H9 (cell line): Measurements from ENCODE around the gene IWS1. TPM values are rescaled to one million over a fixed set of nuclear protein-coding genes. Genes with fewer than 3 reads are reported as not detected.

Source experiments
- DNase-seq: peaks from one replicate; pipeline ENCODE4 v3.0.0-alpha.2; 2017
- H2AFZ ChIP-seq: one replicate; pipeline ENCODE4 v1.6.1; 2013; ENCODE audit warnings: mild to moderate bottlenecking, low read length, control low read depth, moderate library complexity
- H2AK5ac ChIP-seq: 2 replicates; pipeline ENCODE4 v1.6.1; 2013; ENCODE audit warnings: low read length, control low read depth, mixed read lengths; ENCODE audit not compliant: insufficient read length
- H2BK120ac ChIP-seq: one replicate; pipeline ENCODE4 v1.6.1; 2013; ENCODE audit warnings: low read depth, mild to moderate bottlenecking, low read length, control low read depth, inconsistent platforms; ENCODE audit not compliant: poor library complexity, severe bottlenecking
- H2BK12ac ChIP-seq: 2 replicates; pipeline ENCODE4 v1.6.1; 2013; ENCODE audit warnings: low read length, control low read depth, mixed read lengths, low read depth; ENCODE audit not compliant: insufficient read length
- H2BK15ac ChIP-seq: 2 replicates; pipeline ENCODE4 v1.6.1; 2013; ENCODE audit warnings: low read depth, low read length, control low read depth
- H2BK20ac ChIP-seq: one replicate; pipeline ENCODE4 v1.6.1; 2013; ENCODE audit warnings: low read depth, mild to moderate bottlenecking, low read length, control low read depth, inconsistent platforms; ENCODE audit not compliant: poor library complexity, severe bottlenecking
- H2BK5ac ChIP-seq: 2 replicates; pipeline ENCODE4 v1.6.1; 2013; ENCODE audit warnings: low read length, control low read depth, mixed read lengths; ENCODE audit not compliant: insufficient read length
- H3K14ac ChIP-seq: 2 replicates; pipeline ENCODE4 v1.6.1; 2013; ENCODE audit warnings: low read length, control low read depth; ENCODE audit not compliant: insufficient read depth
- H3K18ac ChIP-seq: 2 replicates; pipeline ENCODE4 v1.6.1; 2013; ENCODE audit warnings: low read depth, mild to moderate bottlenecking, mixed read lengths, low read length, control low read depth; ENCODE audit not compliant: insufficient read length
- H3K23ac ChIP-seq: 2 replicates; pipeline ENCODE4 v1.6.1; 2013; ENCODE audit warnings: low read length, control low read depth, mixed read lengths, low read depth; ENCODE audit not compliant: insufficient read length
- H3K23me2 ChIP-seq: 2 replicates; pipeline ENCODE4 v1.6.1; 2013; ENCODE audit warnings: low read depth, mild to moderate bottlenecking, mixed read lengths, low read length, control low read depth; ENCODE audit not compliant: insufficient read length, poor library complexity, severe bottlenecking
- H3K27ac ChIP-seq: 2 replicates; pipeline ENCODE4 v1.5.1; 2013; ENCODE audit warnings: low read length, control low read depth, mixed read lengths, low read depth; ENCODE audit not compliant: insufficient read length
- H3K27me3 ChIP-seq: 2 replicates; pipeline ENCODE4 v1.6.1; 2013; ENCODE audit warnings: low read length, control low read depth, inconsistent platforms; ENCODE audit not compliant: insufficient read depth
- H3K4ac ChIP-seq: 2 replicates; pipeline ENCODE4 v1.6.1; 2013; ENCODE audit warnings: low read depth, mild to moderate bottlenecking, control low read depth, inconsistent platforms, low read length, moderate library complexity
- H3K4me1 ChIP-seq: 2 replicates; pipeline ENCODE4 v1.6.1; 2013; ENCODE audit warnings: low read length, control low read depth, inconsistent platforms; ENCODE audit not compliant: insufficient read depth
- H3K4me2 ChIP-seq: 2 replicates; pipeline ENCODE4 v1.6.1; 2013; ENCODE audit warnings: low read length, control low read depth, mixed read lengths; ENCODE audit not compliant: insufficient read length, insufficient read depth
- H3K56ac ChIP-seq: 2 replicates; pipeline ENCODE4 v1.6.1; 2013; ENCODE audit warnings: low read depth, mild to moderate bottlenecking, mixed read lengths, low read length, control low read depth; ENCODE audit not compliant: insufficient read length
- H3K79me1 ChIP-seq: 2 replicates; pipeline ENCODE4 v1.6.1; 2013; ENCODE audit warnings: low read depth, mild to moderate bottlenecking, moderate library complexity, low read length, control low read depth, inconsistent platforms; ENCODE audit not compliant: insufficient read depth, poor library complexity, severe bottlenecking
- H3K79me2 ChIP-seq: 2 replicates; pipeline ENCODE4 v1.6.1; 2013; ENCODE audit warnings: low read length, control low read depth, inconsistent platforms; ENCODE audit not compliant: insufficient read depth
- H3K9ac ChIP-seq: 2 replicates; pipeline ENCODE4 v1.6.1; 2013; ENCODE audit warnings: low read length, control low read depth, mixed read lengths; ENCODE audit not compliant: insufficient read length; ENCODE audit errors: extremely low read depth
- H3K9me3 ChIP-seq: one replicate; pipeline ENCODE4 v1.6.1; 2013; ENCODE audit warnings: low read depth, low read length, inconsistent platforms; ENCODE audit not compliant: control insufficient read depth
- H3T11ph ChIP-seq: one replicate; pipeline ENCODE4 v1.6.1; 2013; ENCODE audit warnings: mild to moderate bottlenecking, low read length, control low read depth, inconsistent platforms
- H4K20me1 ChIP-seq: one replicate; pipeline ENCODE4 v1.6.1; 2013; ENCODE audit not compliant: control insufficient read depth, insufficient read length, insufficient read depth
- H4K5ac ChIP-seq: 2 replicates; pipeline ENCODE4 v1.6.1; 2013; ENCODE audit warnings: low read depth, mild to moderate bottlenecking, mixed read lengths, low read length, control low read depth; ENCODE audit not compliant: insufficient read length
- H4K8ac ChIP-seq: replicated peaks from 2 replicates; pipeline ENCODE4 v1.6.1; 2013; ENCODE audit warnings: low read length, control low read depth, mixed read lengths, low read depth; ENCODE audit not compliant: insufficient read length
- H4K91ac ChIP-seq: 2 replicates; pipeline ENCODE4 v1.6.1; 2013; ENCODE audit warnings: low read depth, mild to moderate bottlenecking, moderate library complexity, mixed read lengths, low read length, control low read depth; ENCODE audit not compliant: insufficient read length
- H3K27ac Mint-ChIP-seq, 3 experiments: 2 replicates in 2 of 3; 3 replicates in 1 of 3; pipeline ENCODE4 v1.8.0; 2020 to 2021; ENCODE audit warnings: mixed read lengths in 3 of 3, mild to moderate bottlenecking in 1 of 3, moderate library complexity in 1 of 3
- H3K27me3 Mint-ChIP-seq: 2 replicates; pipeline ENCODE4 v1.8.0; 2021; ENCODE audit warnings: low read depth, mild to moderate bottlenecking, moderate library complexity, mixed read lengths
- H3K36me3 Mint-ChIP-seq, 3 experiments: 2 replicates in 2 of 3; 3 replicates in 1 of 3; pipeline ENCODE4 v1.8.0; 2020 to 2021; ENCODE audit warnings: low read depth in 3 of 3, mixed read lengths in 3 of 3; ENCODE audit not compliant: insufficient read depth in 1 of 3
- H3K4me1 Mint-ChIP-seq, 2 experiments: 2 replicates each; pipeline ENCODE4 v1.8.0; 2020; ENCODE audit warnings: mixed read lengths in 2 of 2
- H3K4me3 Mint-ChIP-seq, 2 experiments: 2 replicates in 1 of 2; 3 replicates in 1 of 2; pipeline ENCODE4 v1.8.0; 2020 to 2021; ENCODE audit warnings: mild to moderate bottlenecking in 2 of 2, mixed read lengths in 2 of 2, moderate library complexity in 1 of 2
- H3K9me3 Mint-ChIP-seq, 2 experiments: 2 replicates in 1 of 2; 3 replicates in 1 of 2; pipeline ENCODE4 v1.8.0; 2020; ENCODE audit warnings: mild to moderate bottlenecking in 2 of 2, mixed read lengths in 2 of 2, moderate library complexity in 1 of 2
- CTCF ChIP-seq: fragments of 200-600 bp; sonication (generic); conservative IDR thresholded peaks from 3 replicates; pipeline ENCODE4 v1.8.0; 2021; ENCODE audit warnings: antibody characterized with exemption, mild to moderate bottlenecking
- WGBS: extraction: QIAGEN DNeasy Blood & Tissue Kit; methylation state at CpG from one replicate; pipeline ENCODE4 v1.1.7; 2013; ENCODE audit warnings: missing lambda C conversion rate, low lambda C conversion rate, mixed read lengths; ENCODE audit not compliant: insufficient read length; ENCODE audit errors: extremely low coverage; 5-methylcytosine and 5-hydroxymethylcytosine counted together
- total RNA-seq: library from RNA; stranded (reverse); gene quantifications from 2 replicates; pipeline ENCODE4 v1.2.1, GENCODE V29; 2021

Gene IWS1
- total RNA-seq, 1 experiment from 2014 or later = 66.2 TPM

- no peak overlapping the region for H3K27ac Mint-ChIP-seq
- Histone ChIP-seq H3K14ac (no peak overlapping the region), H3K79me1 (no peaks in the 10 kb centered on the region), H3K23ac (no peak overlapping the region), H2BK15ac (no peak overlapping the region), H3K9ac (no peak overlapping the region), H3K18ac (no peak overlapping the region), H3K4me1 (no peaks in the 10 kb centered on the region), H3K4me2 (no peak overlapping the region), H4K20me1 (no peaks in the 10 kb centered on the region), H2AK5ac (no peak overlapping the region), H2BK5ac (no peak overlapping the region), H2BK120ac (no peak overlapping the region), H3K79me2 (no peaks in the 10 kb centered on the region), H3K23me2 (no peaks in the 10 kb centered on the region), H3K27ac (no peak overlapping the region), H2BK20ac (no peak overlapping the region), H4K91ac (no peak overlapping the region), H4K5ac (no peak overlapping the region), H2BK12ac (no peak overlapping the region), H4K8ac (no peak overlapping the region), H3K9me3 (no peaks in the 10 kb centered on the region), H3K56ac (no peak overlapping the region), H2AFZ (no peak overlapping the region), H3T11ph (no peak overlapping the region), H3K27me3 (no peaks in the 10 kb centered on the region), H3K4ac (no peak overlapping the region)
- WGBS = no CpG with 5 or more reads among the region's 7 CpGs
- H3K4me1 Mint-ChIP-seq = no peaks in the 10 kb centered on the region; a peak in 1 of 4 replicates
- TF ChIP-seq CTCF = no peak
- H3K9me3 Mint-ChIP-seq = no peaks in the 10 kb centered on the region; a peak in 1 of 5 replicates
- no peaks in the 10 kb centered on the region for H3K36me3 Mint-ChIP-seq
- no peak overlapping the region for H3K4me3 Mint-ChIP-seq
- H3K27me3 Mint-ChIP-seq = peaks cover 42% of the 10 kb centered on the region
- DNase-seq = no peak
Observed at GRCh38 chr2:127541809-127542208, 15.5 kb upstream of the IWS1 start.
